Activated B cell treated with CpG ODN at 0.5 μM for 24 hours (primary cell): ENCODE measurements around the gene DGKE. TPM values are rescaled to one million over a fixed set of nuclear protein-coding genes. Genes with fewer than 3 reads are reported as not detected.

Source experiments
- ATAC-seq: fragments of 200-7000 bp; cut with Tn5 transposase; one replicate; pipeline ENCODE4 v1.10.0; 2021; ENCODE audit warnings: low read depth, mild to moderate bottlenecking, moderate library complexity
- CTCF ChIA-PET: fragments of 350-600 bp; sonication (Branson Sonifier 250); formaldehyde crosslinking; loops from one replicate; lab custom pipeline; 2021; ENCODE audit warnings: antibody characterized with exemption; lab: Charles Lee
- POLR2A ChIA-PET: fragments of 350-600 bp; sonication (Branson Sonifier 250); formaldehyde crosslinking; loops from one replicate; lab custom pipeline; 2021; ENCODE audit warnings: antibody characterized with exemption; lab: Charles Lee
- DNase-seq: peaks from one replicate; pipeline ENCODE4 v3.0.0; 2022
- H3K27ac Mint-ChIP-seq: one replicate; pipeline ENCODE4 v1.8.0; 2020; ENCODE audit warnings: mixed read lengths
- H3K27me3 Mint-ChIP-seq: one replicate; pipeline ENCODE4 v1.8.0; 2021; ENCODE audit warnings: mixed read lengths
- H3K36me3 Mint-ChIP-seq: one replicate; pipeline ENCODE4 v1.8.0; 2021; ENCODE audit warnings: low read depth, mixed read lengths
- H3K4me1 Mint-ChIP-seq: one replicate; pipeline ENCODE4 v1.8.0; 2021; ENCODE audit warnings: mixed read lengths
- H3K4me3 Mint-ChIP-seq: one replicate; pipeline ENCODE4 v1.8.0; 2020; ENCODE audit warnings: mild to moderate bottlenecking, mixed read lengths
- H3K9me3 Mint-ChIP-seq: one replicate; pipeline ENCODE4 v1.8.0; 2020; ENCODE audit warnings: mixed read lengths
- CTCF ChIP-seq: fragments of 200-600 bp; IDR thresholded peaks from one replicate; pipeline ENCODE4 v1.8.0; 2022; ENCODE audit warnings: antibody characterized with exemption, mild to moderate bottlenecking
- intact Hi-C: fragments of 100-400 bp; cut with micrococcal nuclease; formaldehyde crosslinking; loops from one replicate; pipeline ENCODE4 v1.15.1; 2024
- total RNA-seq: library from RNA; stranded (reverse); gene quantifications from 2 replicates; pipeline ENCODE4 v1.2.3, GENCODE V29; 2022

The DGKE gene
- total RNA-seq, 1 donor from 2014 or later: 20.3 TPM

GRCh38 chr17:56890390-56890789 lies 56.4 kb downstream of the DGKE start:
- Mint-ChIP-seq H3K36me3 (peaks cover 91% of the 10 kb centered on the region), H3K27ac (no peak overlapping the region), H3K4me3 (no peak overlapping the region), H3K4me1 (peaks cover 2% of the 10 kb centered on the region), H3K9me3 (peaks cover 8% of the 10 kb centered on the region), H3K27me3 (no peaks in the 10 kb centered on the region)
- ChIA-PET CTCF (interaction anchor here (0.6 to 2.0 kb wide), 3 partner anchors 41 to 70 kb away, joined by 3 to 10 read pairs (median 4); no protein-coding TSS in a partner anchor), POLR2A (no interaction called here)
- intact Hi-C loops: no loop called here
- no peak for TF ChIP-seq CTCF
- DNase-seq (no peak), ATAC-seq (no peak)

- Mint-ChIP-seq H3K36me3 (peaks cover 95% of the 10 kb centered on the region), H3K4me3 (no peak overlapping the region), H3K4me1 (peaks cover 5% of the 10 kb centered on the region), H3K27ac (no peak overlapping the region), H3K9me3 (peaks cover 8% of the 10 kb centered on the region), H3K27me3 (no peaks in the 10 kb centered on the region)
- TF ChIP-seq CTCF: no peak
- ChIA-PET POLR2A (no interaction called here), CTCF (interaction anchor here (0.8 to 2.0 kb wide), 4 partner anchors 45 to 71 kb away, joined by 4 to 10 read pairs (median 6); no protein-coding TSS in a partner anchor)
- ATAC-seq: no peak
- intact Hi-C loops: loop anchor here (1.0 kb wide), 1 partner anchor 49 kb away; no protein-coding TSS in a partner anchor
- no peak for DNase-seq
These were observed 57.1 kb downstream of the DGKE start for GRCh38 chr17:56890906-56891674.

- Mint-ChIP-seq H3K4me1 (peaks cover 12% of the 10 kb centered on the region), H3K27me3 (no peaks in the 10 kb centered on the region), H3K9me3 (peaks cover 8% of the 10 kb centered on the region), H3K27ac (no peak overlapping the region), H3K36me3 (peaks cover 92% of the 10 kb centered on the region), H3K4me3 (no peak overlapping the region)
- intact Hi-C loops: loop anchor here (1.0 kb wide), 1 partner anchor 49 kb away; no protein-coding TSS in a partner anchor
- POLR2A ChIA-PET: no interaction called here
- peak; percentile 45 for ATAC-seq
- CTCF ChIA-PET: interaction anchor here (1.0 to 2.0 kb wide), 4 partner anchors 19 to 50 kb away, joined by 3 to 10 read pairs (median 6); no protein-coding TSS in a partner anchor
- DNase-seq: peak; percentile 50
- TF ChIP-seq CTCF: no peak
These were observed 57.8 kb downstream of the DGKE start for GRCh38 chr17:56891751-56892150.

- H3K27me3 Mint-ChIP-seq: no peaks in the 10 kb centered on the region
- no peak overlapping the region for H3K27ac Mint-ChIP-seq
- peaks cover 91% of the 10 kb centered on the region for H3K36me3 Mint-ChIP-seq
These were observed 58.4 kb downstream of the DGKE start for GRCh38 chr17:56892333-56892732.

More at GRCh38 chr17:56892333-56892732, 58.4 kb downstream of the DGKE start:
- DNase-seq: no peak
- ATAC-seq: no peak
- no peak for TF ChIP-seq CTCF
- POLR2A ChIA-PET: no interaction called here
- CTCF ChIA-PET: interaction anchor here (1.0 to 2.0 kb wide), 4 partner anchors 18 to 49 kb away, joined by 3 to 10 read pairs (median 6); no protein-coding TSS in a partner anchor
- Mint-ChIP-seq H3K4me1 (peaks cover 18% of the 10 kb centered on the region), H3K4me3 (no peak overlapping the region), H3K9me3 (peaks cover 5% of the 10 kb centered on the region)
- intact Hi-C loops: no loop called here
